ENCODE data around the gene ST6GALNAC4.

- TF ChIP-seq CTCF (IDR thresholded peaks at IDR 0.05) (no peak), EZH2 (IDR thresholded peaks at IDR 0.05; ENCODE audit: borderline replicate concordance, insufficient read depth, low read depth, low read length, poor library complexity, severe bottlenecking) (no peak)
These were observed 37.1 kb upstream of the ST6GALNAC4 start for GRCh38 chr9:127953768-127954505.

Data from B cell (primary cell).